Psoas muscle (tissue), 8 donors: ENCODE data around the gene SMIM13. TPM values are rescaled to one million over a fixed set of nuclear protein-coding genes. Genes with fewer than 3 reads are reported as not detected.

Source experiments
- ATAC-seq, 4 donors: fragments of 200-7000 bp; cut with Tn5 transposase; one replicate each; pipeline ENCODE4 v1.9.1; 2020; ENCODE audit warnings: moderate library complexity in 3 of 4, mild to moderate bottlenecking in 2 of 4
- DNase-seq, 2 donors: peaks; one replicate each; pipeline ENCODE4 v3.0.0-alpha.2; 2020
- H3K27ac ChIP-seq: fragments of 200-600 bp; one replicate; pipeline ENCODE4 v1.8.0; 2022
- H3K27me3 ChIP-seq, 3 donors: fragments of 200-600 bp in 1 of 3; one replicate each; pipeline versions ENCODE4 v1.6.1 to v1.8.0; 2013 to 2022; ENCODE audit warnings: low read length in 2 of 3, mild to moderate bottlenecking in 2 of 3, moderate library complexity in 1 of 3; ENCODE audit not compliant: insufficient read depth in 3 of 3
- H3K36me3 ChIP-seq, 2 donors: fragments of 200-600 bp in 1 of 2; one replicate each; pipeline versions ENCODE4 v1.6.1 to v1.8.0; 2013 to 2022; ENCODE audit warnings: low read depth in 1 of 2, mild to moderate bottlenecking in 1 of 2, moderate library complexity in 1 of 2; ENCODE audit not compliant: insufficient read depth in 1 of 2
- H3K4me1 ChIP-seq: fragments of 200-600 bp; one replicate; pipeline ENCODE4 v1.8.0; 2022
- H3K4me3 ChIP-seq: fragments of 200-600 bp; one replicate; pipeline ENCODE4 v1.8.0; 2022; ENCODE audit warnings: mild to moderate bottlenecking
- H3K9me3 ChIP-seq: fragments of 200-600 bp; one replicate; pipeline ENCODE4 v1.8.0; 2022
- CTCF ChIP-seq: fragments of 200-600 bp; IDR thresholded peaks from one replicate; pipeline ENCODE4 v1.8.0; 2022; ENCODE audit warnings: antibody characterized with exemption
- WGBS, 3 donors: extraction: QIAGEN DNeasy Blood & Tissue Kit; methylation state at CpG; one replicate each; pipeline versions ENCODE4 v1.1.6 to v1.1.7; 2013; 5-methylcytosine and 5-hydroxymethylcytosine counted together
- intact Hi-C, 2 donors: fragments of 100-400 bp; cut with DNase I; formaldehyde crosslinking; loops; one replicate each; pipeline versions ENCODE4 v1.11.0 to v1.14.2; 2022
- polyA plus RNA-seq, 3 donors: library from polyadenylated mRNA; stranded (reverse); fragments of 200-250 nt; gene quantifications; one replicate each; pipeline ENCODE4 v1.2.3, GENCODE V29; 2013
- total RNA-seq, 4 donors: library from RNA; stranded (reverse); fragmentation: NEBNext Ultra II Directional in 2 of 4; extraction: Animal tissue kit (Norgen Biotek cat#: 25700) in 2 of 4; gene quantifications; one replicate each; pipeline versions ENCODE4 v1.2.1 to v1.2.4, GENCODE V29; 2021 to 2023
- donor health status: healthy with polysubstance abuse.
- donor health status: DM: no; HTN: no; CAD: no; lungs with moderate emphysema.
- donor health status: Bipolar disorder and iron deficiency.
- donor health status: healthy.
- donor health status: DM: yes; HTN: yes; CAD: no.
- donor health status: DM: no; HTN: no; CAD: no.
- donor health status: DM: no; HTN: no; CAD: no.
- donor health status: DM: yes; HTN: yes; CAD: no.

Gene SMIM13
- total and polyA plus RNA-seq, 7 donors = 5.6 to 19.1 (median 10.5) TPM

GRCh38 chr6:11155589-11155988, 62.0 kb downstream of the SMIM13 start:
- no peak for TF ChIP-seq CTCF
- ATAC-seq (no peak), DNase-seq (no peak)
- H3K36me3 ChIP-seq = no peaks in the 10 kb centered on the region
- H3K27ac ChIP-seq = no peak overlapping the region
- H3K27me3 ChIP-seq = no peaks in the 10 kb centered on the region
- H3K4me1 ChIP-seq = no peaks in the 10 kb centered on the region
- no peaks in the 10 kb centered on the region for H3K9me3 ChIP-seq
- intact Hi-C loops = no loop called here
- no peak overlapping the region for H3K4me3 ChIP-seq

- no peak for TF ChIP-seq CTCF
- Histone ChIP-seq H3K9me3 (no peaks in the 10 kb centered on the region), H3K4me3 (no peak overlapping the region), H3K4me1 (no peaks in the 10 kb centered on the region), H3K36me3 (no peaks in the 10 kb centered on the region), H3K27ac (no peak overlapping the region), H3K27me3 (no peaks in the 10 kb centered on the region)
- no peak for ATAC-seq
- intact Hi-C loops = no loop called here
- WGBS, 3 donors = 65 to 74% (median 68%) methylated on average over 1 of the region's 1 CpG
- DNase-seq = no peak
Measured at GRCh38 chr6:11160199-11160598, 66.6 kb downstream of the SMIM13 start.

- ATAC-seq = no peak
- H3K27me3 ChIP-seq = no peaks in the 10 kb centered on the region
- no peak overlapping the region for H3K4me3 ChIP-seq
- intact Hi-C loops = no loop called here
- no peak overlapping the region for H3K27ac ChIP-seq
- WGBS, 3 donors = 83 to 87% (median 85%) methylated on average over 9 of the region's 9 CpGs
- H3K36me3 ChIP-seq = no peaks in the 10 kb centered on the region
- no peak for TF ChIP-seq CTCF
- H3K9me3 ChIP-seq = no peaks in the 10 kb centered on the region
- no peaks in the 10 kb centered on the region for H3K4me1 ChIP-seq
- no peak for DNase-seq
Measured at GRCh38 chr6:11161031-11161956, 67.7 kb downstream of the SMIM13 start.

- Histone ChIP-seq H3K27ac (no peak overlapping the region), H3K4me3 (no peak overlapping the region), H3K9me3 (no peaks in the 10 kb centered on the region), H3K27me3 (no peaks in the 10 kb centered on the region), H3K36me3 (no peaks in the 10 kb centered on the region), H3K4me1 (no peaks in the 10 kb centered on the region)
- intact Hi-C loops = no loop called here
- no peak for DNase-seq
- WGBS, 3 donors = 91 to 94% (median 92%) methylated on average over 3 of the region's 3 CpGs
- TF ChIP-seq CTCF = no peak
- ATAC-seq = no peak
Measured at GRCh38 chr6:11162262-11162661, 68.6 kb downstream of the SMIM13 start.
